ENCODE data around the gene TRMT44.
"Not testable (repeated sequence)": the region's sequence is repeated elsewhere in the genome, so short reads cannot be mapped to it uniquely, and the experiment has no call there.

TRMT44 gene

DNA sequence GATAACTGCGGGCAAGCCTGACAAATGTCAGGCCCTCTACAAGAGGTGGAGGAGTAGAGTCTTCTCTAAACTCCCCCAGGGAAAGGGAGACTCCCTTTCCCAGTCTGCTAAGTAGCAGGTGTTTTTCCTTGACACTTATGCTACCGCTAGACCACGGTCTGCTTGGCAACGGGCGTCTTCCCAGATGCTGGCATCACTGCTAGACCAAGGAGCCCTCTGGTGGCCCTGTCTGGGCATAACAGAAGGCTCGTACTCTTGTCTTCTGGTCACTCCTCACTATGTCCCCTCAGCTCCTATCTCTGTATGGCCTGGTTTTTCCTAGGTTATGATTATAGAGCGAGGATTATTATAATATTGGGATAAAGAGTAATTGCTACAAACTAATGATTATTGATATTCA, 33.7 kb upstream of the TRMT44 start:
- not testable (repeated sequence) for DNase-seq (ENCODE audit: low spot score)

DNA sequence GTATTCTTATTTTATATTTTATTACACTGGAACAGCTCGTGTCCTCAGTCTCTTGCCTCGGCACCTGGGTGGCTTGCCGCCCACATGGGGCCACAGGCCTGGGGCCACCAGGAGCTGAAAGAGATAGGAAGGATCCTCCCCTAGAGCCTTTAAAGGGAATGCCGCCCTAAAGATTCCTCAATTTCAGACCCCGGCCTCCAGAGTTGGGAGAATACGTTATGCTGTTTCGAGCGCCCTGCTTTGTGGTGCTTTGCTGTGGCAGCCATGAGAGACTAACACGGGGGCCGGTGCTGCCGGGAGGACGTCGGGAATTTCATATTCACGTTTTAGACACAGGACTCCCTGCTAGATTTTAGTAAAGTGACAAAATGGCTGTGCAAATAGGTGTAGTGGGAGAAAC, 33.3 kb upstream of the TRMT44 start:
- DNase-seq (ENCODE audit: low spot score) = no peak

DNA sequence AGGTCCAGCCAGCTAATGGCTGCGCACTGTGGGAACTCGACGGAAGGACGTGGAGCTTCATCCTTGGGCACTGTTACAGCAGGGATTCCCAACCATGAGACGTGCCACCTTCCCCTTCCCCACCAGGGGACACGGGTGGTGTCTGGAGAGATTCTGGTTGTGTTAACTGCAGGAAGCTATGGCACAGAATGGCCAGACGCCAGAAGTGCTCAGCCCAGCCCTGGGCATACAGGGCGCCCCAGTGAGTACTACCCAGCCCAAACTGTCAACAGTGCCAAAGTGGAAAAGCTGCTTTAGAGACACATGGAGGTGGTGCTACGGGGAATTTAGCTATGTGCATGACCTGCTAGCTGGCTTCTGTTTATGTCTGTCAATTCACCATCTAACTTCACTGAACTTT, 32.8 kb upstream of the TRMT44 start:
- no peak for DNase-seq (ENCODE audit: low spot score)

DNA sequence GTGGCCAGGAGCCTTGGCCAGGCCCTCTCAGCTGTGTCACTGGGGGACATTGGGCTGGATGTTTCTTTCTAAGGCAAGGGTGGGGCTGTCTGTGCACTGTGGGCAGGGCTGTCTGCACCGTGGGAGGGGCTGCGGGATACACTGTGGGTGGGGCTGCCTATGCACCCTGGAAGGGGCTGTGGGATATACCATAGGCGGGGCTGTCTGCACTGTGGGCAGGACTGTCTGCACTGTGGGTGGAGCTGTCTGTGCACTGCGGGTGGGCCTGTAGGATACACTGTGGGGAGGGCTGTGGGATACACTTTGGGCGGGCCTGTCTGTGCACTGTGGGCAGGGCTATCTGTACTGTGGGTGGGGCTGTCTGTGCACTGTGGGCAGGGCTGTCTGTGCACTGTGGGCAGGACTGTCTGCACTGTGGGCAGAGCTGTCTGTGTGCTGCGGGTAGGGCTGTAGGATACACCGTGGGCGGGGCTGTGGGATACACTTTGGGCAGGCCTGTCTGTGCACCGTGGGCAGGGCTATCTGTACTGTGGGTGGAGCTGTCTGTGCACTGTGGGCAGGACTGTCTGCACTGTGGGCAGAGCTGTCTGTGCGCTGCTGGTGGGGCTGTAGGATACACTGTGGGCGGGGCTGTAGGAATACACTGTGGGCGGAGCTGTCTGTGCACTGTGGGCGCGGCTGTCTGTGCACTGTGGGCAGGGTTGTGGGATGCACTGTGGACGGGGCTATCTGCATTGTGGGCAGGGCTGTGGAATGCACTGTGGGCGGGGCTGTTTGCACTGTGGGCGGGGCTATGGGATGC, 31.1 kb upstream of the TRMT44 start:
- no peak for DNase-seq (ENCODE audit: low spot score)

DNA sequence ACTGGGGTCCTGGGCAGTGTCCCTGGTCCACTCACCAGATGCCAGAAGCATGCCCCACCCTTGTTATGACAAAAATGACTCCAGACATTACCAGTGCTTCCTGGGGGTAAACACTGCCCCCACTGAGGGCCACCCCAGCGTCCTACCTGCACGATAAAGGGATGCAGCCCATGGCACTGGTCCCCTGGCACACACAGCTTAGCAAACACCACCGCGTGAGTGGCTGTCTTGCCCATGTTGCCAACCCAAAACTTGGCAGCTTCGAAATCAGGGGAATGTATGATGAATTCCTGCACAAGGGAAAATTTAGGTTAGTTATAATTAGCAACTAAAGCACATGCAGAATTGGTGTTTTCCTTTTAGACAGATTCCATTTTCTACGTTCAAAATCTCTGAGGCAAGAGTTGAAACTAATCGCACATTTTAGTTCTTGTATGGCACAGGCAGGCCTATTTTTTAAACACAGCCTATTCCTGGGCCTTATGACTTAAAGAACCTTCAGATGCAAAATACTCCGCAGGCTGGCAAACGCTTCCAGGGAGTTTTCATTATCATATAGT, 30.4 kb upstream of the TRMT44 start:
- DNase-seq (ENCODE audit: low spot score) = no peak

DNA sequence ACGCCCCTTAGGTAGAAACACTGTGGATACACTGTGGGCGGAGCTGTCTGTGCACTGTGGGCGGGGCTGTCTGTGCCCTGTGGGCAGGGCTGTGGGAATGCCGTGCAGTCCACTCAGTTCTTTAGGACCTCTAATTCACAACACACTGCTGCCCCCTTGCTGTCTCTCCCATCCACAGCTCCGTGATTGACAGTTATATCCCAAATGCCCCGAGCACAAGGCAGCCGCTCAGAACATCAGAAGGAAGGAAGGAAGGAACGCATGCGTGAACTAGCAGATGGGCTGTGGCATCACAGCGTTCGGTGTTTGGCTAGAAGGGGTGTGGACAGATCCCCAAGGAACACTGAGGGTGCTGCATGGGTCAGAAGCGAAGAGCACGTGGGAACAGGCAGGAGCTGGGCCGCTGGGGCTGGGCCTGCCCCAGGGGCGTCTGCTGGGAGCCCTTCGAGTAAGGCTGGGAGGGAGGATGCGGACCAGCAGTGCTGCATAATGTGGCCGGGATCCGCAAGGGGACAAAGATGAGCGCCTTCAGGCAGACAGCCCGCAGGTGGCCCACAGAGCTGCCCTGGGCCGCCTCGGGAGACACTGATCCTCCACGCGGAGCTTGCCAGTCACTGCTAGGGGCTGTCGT, 29.8 kb upstream of the TRMT44 start:
- DNase-seq (ENCODE audit: low spot score) = peak; percentile 85

DNA sequence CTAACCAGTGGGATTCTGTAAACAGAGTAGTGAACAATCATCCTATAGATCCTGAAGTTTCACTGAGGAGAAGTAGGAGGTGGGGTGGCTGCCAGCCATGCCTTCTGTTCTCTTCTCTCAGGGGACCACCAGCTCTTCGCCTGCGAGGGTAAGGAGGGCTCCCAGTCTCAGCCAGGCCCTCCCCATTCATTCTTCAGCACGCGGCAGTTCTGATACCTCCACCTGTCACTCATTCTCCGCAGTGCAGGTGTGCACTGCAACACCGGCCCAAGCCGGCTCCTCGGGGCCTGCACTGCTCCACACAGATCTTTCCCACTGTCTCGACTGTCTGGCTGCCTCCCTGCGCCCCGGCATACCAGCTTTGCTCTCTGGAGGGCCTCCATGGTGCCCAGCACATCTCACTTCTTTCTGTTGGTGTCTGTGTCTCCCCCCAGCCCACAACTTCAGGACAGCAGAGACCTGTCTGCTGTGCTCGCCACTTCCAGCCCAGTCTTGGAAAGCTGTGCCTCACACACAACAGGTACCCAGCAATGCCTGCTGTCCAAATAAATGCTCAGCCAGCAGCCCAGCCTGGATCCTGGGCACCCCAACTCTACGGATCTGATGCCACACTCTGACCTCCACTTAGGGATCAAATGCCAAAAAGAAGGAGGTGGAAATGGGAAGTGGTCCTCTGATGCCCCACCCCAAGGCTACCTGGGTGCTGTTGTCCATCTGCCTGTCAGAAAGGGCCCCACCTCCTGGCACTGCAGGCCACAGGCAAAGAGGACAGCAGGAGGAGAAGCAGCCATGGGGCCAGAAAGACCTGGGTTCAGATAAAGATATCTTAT, 29.0 kb upstream of the TRMT44 start:
- no peak for DNase-seq (ENCODE audit: low spot score)

DNA sequence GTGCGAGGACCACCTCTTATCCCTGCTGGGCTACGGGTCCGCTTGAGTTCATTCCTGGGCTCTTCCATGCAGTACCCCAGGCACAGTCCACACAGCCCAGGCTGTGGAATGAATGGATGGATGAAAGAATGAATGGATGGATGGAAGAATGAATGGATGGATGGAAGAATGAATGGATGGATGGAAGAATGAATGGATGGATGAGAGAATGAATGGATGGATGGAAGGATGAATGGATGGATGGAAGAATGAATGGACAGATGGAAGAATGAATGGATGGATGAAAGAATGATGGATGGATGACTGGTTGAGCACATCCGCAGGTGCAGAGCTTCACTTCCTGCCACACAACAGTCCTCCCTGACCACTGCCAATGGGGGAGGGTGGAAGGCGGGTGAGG, 28.3 kb upstream of the TRMT44 start:
- no peak for DNase-seq (ENCODE audit: low spot score)

DNA sequence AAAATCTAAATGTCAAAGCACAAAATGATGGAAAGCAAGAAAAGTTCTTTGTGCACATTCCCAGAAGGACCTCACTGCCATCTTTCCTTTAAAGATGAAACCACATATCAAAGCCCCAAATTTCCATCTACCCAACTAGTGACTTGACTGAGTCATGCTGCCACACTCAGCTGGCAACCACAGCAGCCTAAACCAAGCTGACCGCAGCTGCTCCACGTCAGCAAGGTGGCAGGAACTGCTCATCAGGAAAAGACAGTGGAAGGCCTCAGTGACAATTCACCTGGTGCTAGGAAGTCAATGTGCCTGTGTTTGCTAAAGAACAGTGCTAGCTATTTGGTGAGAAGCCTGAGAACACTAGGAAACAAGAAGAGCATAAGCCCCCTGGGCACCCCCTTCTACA, 26.2 kb upstream of the TRMT44 start:
- no peak for DNase-seq (ENCODE audit: low spot score)

DNA sequence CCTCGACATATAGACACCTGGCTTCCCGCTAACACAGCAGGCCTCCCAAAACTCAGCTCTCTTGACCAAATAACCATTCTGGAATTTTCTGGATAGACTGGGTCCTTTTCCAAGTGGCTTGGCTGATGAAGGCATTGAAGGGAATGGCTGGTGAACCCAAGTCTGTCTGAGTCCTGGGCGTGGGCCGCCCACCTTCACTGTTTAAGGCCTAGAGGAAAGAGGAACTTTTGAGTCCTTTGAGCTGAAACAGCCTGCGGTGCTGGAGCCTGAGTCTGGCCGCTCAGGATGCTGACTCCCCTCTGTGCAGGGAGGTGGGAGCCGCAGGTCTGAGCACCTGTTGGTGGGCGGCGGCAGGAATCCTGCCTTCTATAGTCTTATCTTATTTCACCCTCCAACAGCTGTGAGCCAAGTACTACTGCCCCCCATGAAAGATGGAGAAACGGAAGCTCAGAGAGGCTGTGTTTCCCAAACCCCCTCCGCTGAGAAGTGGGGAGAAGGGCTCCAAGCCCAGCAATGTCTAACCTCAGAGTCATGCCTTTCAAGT, 23.4 kb upstream of the TRMT44 start:
- no peak for DNase-seq (ENCODE audit: low spot score)

DNA sequence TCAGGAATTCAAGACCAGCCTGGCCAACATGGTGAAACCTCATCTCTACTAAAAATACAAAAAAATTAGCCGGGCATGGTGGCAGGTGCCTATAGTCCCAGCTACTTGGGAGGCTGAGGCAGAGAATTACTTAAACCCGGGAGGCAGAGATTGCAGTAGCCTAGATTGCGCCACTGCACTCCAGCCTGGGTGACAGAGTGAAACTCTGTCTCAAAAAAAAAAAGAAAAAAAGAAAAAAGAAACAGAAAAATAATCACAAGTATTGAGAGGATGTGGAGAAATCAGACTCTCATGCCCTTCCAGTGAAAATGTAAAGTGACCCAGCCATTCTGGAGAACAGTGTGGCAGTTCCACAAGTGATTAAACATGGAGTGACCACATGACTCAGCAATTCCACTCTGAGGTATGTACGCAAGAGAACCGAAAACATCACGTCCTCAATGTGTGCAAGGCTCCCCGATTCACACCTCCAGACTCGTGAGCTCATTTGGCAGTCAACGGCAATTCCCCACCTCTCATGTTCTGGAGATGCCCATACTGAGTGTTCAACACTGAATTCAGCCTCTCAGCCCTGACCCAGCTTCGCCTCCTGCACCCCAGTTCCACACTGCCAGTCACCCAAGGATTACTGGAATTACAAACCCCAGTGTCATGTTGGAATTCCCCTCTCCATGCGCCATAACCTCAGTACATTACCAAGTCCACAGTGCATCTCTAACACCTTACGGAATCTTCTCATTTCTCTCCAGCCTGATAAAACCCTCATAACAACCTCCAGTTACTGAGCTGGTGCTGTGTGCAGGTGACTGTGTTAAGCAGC, 21.1 kb upstream of the TRMT44 start:
- no peak for DNase-seq (ENCODE audit: low spot score)

DNA sequence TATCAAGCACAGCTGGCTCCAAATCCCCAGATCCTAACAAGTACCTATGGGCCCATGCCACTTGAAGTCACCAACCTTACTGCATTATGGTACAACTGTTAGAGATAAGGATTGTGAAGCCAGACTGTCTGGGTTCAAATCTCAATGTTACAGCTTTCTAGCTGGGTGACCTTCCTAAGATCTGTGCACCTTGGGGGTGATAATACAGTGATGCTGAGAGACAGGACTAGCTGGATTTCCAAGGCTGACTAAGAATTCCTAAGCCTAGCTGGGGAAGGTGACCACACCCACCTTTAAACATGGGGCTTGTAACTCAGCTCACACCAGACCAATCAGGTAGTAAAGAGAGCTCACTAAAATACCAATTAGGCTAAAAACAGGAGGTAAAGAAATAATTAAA, 20.4 kb upstream of the TRMT44 start:
- DNase-seq (ENCODE audit: low spot score) = not testable (repeated sequence)

DNA sequence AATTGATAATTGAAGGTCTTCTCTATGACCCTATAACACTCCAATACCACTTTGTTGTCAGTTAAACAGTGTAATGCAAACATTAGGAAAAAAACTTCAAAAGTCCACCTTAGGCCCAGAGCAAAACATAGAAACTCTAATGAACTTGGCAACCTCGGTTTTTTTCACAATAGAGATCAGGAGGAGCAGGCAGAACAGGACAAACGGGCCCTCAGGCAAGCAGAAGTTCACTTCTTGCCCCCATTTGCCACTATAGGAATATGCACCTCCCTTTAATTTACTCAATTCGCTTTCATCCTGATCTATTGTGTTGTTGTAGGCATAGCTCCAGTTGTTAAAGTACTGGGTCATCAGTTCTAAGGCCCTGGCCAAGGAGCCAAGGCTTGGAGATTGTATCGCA, 18.2 kb upstream of the TRMT44 start:
- no peak for DNase-seq (ENCODE audit: low spot score)

DNA sequence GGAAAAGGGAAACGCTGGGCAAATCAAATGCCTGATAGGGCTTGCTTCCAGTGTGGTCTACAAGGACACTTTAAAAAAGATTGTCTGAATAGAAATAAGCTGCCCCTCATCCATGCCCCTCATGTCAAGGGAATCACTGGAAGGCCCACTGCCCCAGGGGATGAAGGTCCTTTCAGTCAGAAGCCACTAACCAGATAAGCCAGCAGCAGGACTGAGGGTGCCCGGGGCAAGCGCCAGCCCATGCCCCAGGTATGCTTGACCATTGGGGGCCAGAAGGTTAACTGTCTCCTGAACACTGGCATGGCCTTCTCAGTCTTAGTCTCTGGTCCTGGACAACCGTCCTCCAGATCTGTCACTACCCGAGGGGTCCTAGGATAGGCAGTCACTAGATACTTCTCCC, 17.8 kb upstream of the TRMT44 start:
- DNase-seq (ENCODE audit: low spot score) = no peak

DNA sequence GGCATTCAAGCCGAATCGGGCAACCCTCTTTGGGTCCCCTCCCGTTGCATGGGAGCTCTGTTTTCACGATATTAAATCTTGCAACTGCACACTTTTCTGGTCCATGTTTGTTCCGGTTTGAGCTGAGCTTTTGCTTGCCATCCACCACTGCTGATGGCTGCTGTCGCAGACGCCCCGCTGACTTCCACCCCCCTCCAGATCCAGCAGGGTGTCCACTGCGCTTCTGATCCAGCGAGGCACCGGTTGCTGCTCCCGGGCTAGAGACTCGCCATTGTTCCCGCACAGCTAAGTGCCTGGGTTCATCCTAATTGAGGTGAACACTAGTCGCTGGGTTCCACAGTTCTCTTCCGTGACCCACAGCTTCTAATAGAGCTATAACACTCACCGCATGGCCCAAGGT, 13.3 kb upstream of the TRMT44 start:
- DNase-seq (ENCODE audit: low spot score) = no peak

DNA sequence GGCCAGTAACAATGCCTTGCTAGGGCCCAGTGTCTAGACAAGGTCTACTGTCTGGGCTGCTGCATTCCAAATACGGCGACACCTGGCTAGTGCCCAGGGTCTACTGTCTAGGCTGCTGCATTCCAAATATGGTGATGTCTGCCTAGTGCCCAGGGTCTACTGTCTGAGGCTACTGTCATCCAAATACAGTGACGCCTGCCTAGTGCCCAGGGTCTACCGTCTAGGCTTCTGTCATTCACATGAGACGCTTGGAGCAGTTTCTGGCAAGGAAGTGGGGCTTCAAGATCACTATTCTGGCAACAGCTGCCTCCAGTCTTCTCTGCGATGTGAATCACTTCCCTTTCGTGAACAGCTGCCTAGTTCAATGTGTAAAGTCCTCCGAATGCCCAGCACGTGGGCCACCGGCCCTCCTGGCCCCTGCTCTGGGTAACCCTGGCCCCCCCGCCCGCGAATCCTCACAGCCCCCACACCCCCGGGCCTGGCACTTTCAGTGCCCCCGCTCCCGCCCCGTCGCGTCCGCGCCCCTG, 12.8 kb upstream of the TRMT44 start:
- no peak for DNase-seq (ENCODE audit: low spot score)

DNA sequence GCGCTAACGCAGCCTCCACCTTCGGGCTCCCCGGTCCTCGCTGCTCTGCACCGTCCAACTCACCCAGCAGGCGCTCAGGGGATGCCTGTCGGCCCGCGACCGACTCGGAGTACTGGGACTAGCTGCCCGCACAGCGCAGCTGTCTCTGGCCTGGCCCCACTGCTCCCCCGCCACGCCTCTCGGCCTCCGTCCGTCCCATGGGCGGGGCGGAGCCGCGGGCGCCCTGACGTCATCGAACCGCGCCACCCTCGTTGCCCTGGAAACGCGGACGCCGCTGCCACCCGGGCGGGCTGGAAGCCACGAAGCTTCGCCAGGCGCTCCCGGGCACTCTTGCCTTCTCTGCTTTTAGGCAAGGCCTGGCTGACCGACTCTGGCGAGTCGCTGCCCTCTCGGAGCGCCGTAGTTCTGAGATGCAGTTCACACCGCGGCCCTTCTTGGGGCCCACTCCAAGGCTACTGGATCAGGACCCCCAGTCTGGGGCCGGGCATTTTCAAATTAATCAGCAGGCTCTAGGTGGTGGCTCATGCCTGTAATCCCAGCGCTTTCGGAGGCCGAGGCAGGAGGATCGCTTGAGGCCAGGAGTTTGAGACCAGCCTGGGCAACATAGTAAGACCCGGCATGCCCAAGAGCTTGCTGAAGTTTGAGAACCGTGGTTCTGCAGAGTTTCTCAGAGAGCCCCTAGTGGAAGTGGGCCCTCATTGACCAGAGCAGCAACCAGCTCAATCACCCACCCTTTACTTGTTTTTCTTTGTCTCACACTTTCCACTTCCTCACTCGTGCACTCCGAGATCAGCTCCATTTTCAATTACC, 12.1 kb upstream of the TRMT44 start:
- peak; percentile 97 for DNase-seq (ENCODE audit: low spot score)

DNA sequence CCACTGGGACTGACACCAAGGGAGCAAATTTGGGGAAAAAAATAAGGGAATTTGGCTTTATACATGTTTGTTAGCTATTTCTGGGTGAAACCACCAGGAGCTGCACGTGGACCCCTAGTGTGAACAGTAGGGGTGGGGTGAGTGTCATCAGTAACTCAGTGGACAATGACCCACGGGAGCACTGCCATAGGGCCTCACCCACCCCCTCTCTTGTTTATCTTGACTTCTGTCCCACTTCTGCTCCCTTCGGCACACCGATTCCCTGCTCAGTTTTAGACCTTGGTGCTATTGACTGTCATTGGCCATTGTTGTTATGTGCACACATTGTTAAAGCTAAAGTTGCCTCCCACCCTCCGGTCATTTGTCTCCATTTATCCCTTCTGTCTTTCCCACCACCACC, 9.0 kb upstream of the TRMT44 start:
- DNase-seq (ENCODE audit: low spot score) = no peak

DNA sequence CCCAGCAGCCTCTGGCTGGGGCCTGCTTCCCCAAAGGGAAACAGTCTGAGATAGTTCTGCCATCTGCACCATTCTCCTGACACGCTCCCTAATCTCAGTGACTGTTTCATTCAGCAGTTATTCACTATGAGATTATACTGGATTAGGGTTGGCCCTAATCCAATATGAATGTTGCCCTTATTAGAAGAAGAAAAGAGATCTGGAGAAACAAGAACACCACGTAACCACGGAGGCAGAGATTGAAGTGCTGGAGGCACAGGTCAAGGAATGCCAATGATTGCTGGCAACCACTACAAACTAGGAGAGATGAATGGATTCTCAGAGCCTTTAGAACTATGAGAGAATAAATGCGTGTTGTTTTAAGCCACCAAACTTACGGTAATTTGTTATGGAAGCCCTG, 7.4 kb upstream of the TRMT44 start:
- DNase-seq (ENCODE audit: low spot score) = no peak

Data from ecto neural progenitor cell (in vitro differentiated cells).